ENCODE data around the gene ACTN1.

DNA sequence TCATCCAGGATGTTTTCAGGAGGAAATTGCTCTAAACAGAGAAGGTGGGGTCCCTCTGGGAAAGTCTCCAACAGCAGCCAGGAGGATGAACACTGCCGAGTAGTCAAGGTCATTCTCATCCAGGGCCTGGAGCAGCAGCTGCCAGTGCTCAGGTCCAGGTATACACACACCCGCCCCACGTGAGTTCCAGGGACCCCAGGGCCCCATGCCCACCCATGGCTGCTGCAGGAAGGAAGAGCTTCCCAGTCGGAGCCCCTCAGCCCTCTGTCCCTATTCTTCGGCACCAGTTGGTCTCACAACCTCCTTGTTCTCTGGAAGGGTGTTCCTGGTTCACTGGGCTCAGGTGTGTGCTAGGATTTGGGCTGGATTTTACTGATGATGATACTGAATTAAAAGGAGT is 72.7 kb downstream of the ACTN1 start:
- TF ChIP-seq CTCF (IDR thresholded peaks at IDR 0.05) (no peak), SIN3A (IDR thresholded peaks at IDR 0.05; ENCODE audit: borderline replicate concordance, insufficient read depth, low read depth, low read length) (no peak)
- TF ChIP-seq, protein P1, sequence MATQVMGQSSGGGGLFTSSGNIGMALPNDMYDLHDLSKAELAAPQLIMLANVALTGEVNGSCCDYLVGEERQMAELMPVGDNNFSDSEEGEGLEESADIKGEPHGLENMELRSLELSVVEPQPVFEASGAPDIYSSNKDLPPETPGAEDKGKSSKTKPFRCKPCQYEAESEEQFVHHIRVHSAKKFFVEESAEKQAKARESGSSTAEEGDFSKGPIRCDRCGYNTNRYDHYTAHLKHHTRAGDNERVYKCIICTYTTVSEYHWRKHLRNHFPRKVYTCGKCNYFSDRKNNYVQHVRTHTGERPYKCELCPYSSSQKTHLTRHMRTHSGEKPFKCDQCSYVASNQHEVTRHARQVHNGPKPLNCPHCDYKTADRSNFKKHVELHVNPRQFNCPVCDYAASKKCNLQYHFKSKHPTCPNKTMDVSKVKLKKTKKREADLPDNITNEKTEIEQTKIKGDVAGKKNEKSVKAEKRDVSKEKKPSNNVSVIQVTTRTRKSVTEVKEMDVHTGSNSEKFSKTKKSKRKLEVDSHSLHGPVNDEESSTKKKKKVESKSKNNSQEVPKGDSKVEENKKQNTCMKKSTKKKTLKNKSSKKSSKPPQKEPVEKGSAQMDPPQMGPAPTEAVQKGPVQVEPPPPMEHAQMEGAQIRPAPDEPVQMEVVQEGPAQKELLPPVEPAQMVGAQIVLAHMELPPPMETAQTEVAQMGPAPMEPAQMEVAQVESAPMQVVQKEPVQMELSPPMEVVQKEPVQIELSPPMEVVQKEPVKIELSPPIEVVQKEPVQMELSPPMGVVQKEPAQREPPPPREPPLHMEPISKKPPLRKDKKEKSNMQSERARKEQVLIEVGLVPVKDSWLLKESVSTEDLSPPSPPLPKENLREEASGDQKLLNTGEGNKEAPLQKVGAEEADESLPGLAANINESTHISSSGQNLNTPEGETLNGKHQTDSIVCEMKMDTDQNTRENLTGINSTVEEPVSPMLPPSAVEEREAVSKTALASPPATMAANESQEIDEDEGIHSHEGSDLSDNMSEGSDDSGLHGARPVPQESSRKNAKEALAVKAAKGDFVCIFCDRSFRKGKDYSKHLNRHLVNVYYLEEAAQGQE (IDR thresholded peaks at IDR 0.05; ENCODE audit: insufficient read depth in 1 of 2, low read depth in 2 of 2, low read length in 1 of 2): no peak
